Endothelial cell of umbilical vein (primary cell): ENCODE results near the gene KRT8. TPM values are rescaled to one million over a fixed set of nuclear protein-coding genes. Genes with fewer than 3 reads are reported as not detected.

Source experiments
- BruUV-seq: library from RNA; stranded (reverse); fragments of 400-500 nt; replicated peaks from 2 replicates; lab custom pipeline; 2021; lab: Mats Ljungman, UMichigan
- CTCF ChIA-PET: fragments of 300-600, 350-600 bp; sonication (Branson Sonifier 250); formaldehyde crosslinking; loops from one replicate; lab custom pipeline; 2021; ENCODE audit warnings: antibody characterized with exemption, inconsistent platforms; lab: Charles Lee
- POLR2A ChIA-PET: fragments of 300-600, 350-600 bp; sonication (Branson Sonifier 250); formaldehyde crosslinking; loops from one replicate; lab custom pipeline; 2021; ENCODE audit warnings: antibody characterized with exemption, inconsistent platforms; lab: Charles Lee
- DNase-seq: peaks from one replicate; pipeline ENCODE4 v3.0.0-alpha.2; 2011; ENCODE audit warnings: low read depth, low spot score
- FAIRE-seq: peaks from 2 replicates; lab custom pipeline; 2011; peaks lifted over from hg19 to GRCh38; lab: Jason Lieb, UNC
- H2AFZ ChIP-seq: 2 replicates; pipeline ENCODE4 v1.6.0; 2012; ENCODE audit warnings: low read depth, low read length, control low read depth, inconsistent platforms
- H3K27ac ChIP-seq: 2 replicates; pipeline ENCODE4 v1.5.1; 2011; ENCODE audit warnings: low read depth, mild to moderate bottlenecking, control low read depth, low read length, moderate library complexity; ENCODE audit not compliant: insufficient read depth
- H3K27me3 ChIP-seq, 2 experiments: 2 replicates each; pipeline versions ENCODE4 v1.6.0 to v1.6.1; 2011; ENCODE audit warnings: low read length in 2 of 2, mixed read lengths in 1 of 2; ENCODE audit not compliant: control insufficient read depth in 2 of 2, insufficient read depth in 2 of 2
- H3K36me3 ChIP-seq, 2 experiments: 2 replicates in 1 of 2; 3 replicates in 1 of 2; pipeline ENCODE4 v1.5.1; 2011; ENCODE audit warnings: low read length in 2 of 2, mild to moderate bottlenecking in 1 of 2, moderate library complexity in 1 of 2; ENCODE audit not compliant: control insufficient read depth in 2 of 2, insufficient read depth in 2 of 2; ENCODE audit errors: extremely low read depth in 1 of 2
- H3K4me1 ChIP-seq: 3 replicates; pipeline ENCODE4 v1.5.1; 2011; ENCODE audit warnings: mild to moderate bottlenecking, low read length; ENCODE audit not compliant: control insufficient read depth, insufficient read depth; ENCODE audit errors: extremely low read depth
- H3K4me2 ChIP-seq: 2 replicates; pipeline ENCODE4 v1.6.1; 2011; ENCODE audit warnings: low read length, control low read depth, mixed read lengths; ENCODE audit not compliant: insufficient read depth
- H3K4me3 ChIP-seq, 3 experiments: fragments of 200-600 bp in 1 of 3; sonication (generic), shearing (Covaris generic) in 1 of 3; replicated peaks in 1 of 3; 2 replicates each; pipeline ENCODE4 v1.5.1; 2011 to 2016; ENCODE audit warnings: control low read depth in 3 of 3, low read length in 3 of 3, mild to moderate bottlenecking in 2 of 3, inconsistent platforms in 1 of 3, low read depth in 1 of 3, moderate library complexity in 1 of 3; ENCODE audit not compliant: insufficient read depth in 1 of 3
- H3K79me2 ChIP-seq: 2 replicates; pipeline ENCODE4 v1.6.0; 2012; ENCODE audit warnings: low read length, inconsistent platforms; ENCODE audit not compliant: control insufficient read depth, insufficient read depth
- H3K9ac ChIP-seq: replicated peaks from 2 replicates; pipeline ENCODE3; 2011; ENCODE audit warnings: low read length, control low read depth; ENCODE audit not compliant: insufficient read depth; ENCODE audit errors: extremely low read depth
- H3K9me1 ChIP-seq: replicated peaks from 3 replicates; pipeline ENCODE4 v1.6.0; 2011; ENCODE audit warnings: mild to moderate bottlenecking, low read length; ENCODE audit not compliant: control insufficient read depth, insufficient read depth; ENCODE audit errors: extremely low read depth
- H3K9me3 ChIP-seq: replicated peaks from 2 replicates; pipeline ENCODE4 v1.5.1; 2012; ENCODE audit warnings: low read length, inconsistent platforms; ENCODE audit not compliant: control insufficient read depth, insufficient read depth
- H4K20me1 ChIP-seq: replicated peaks from 2 replicates; pipeline ENCODE3; 2011; ENCODE audit warnings: mild to moderate bottlenecking, low read length; ENCODE audit not compliant: control insufficient read depth, insufficient read depth; ENCODE audit errors: extremely low read depth
- EZH2 ChIP-seq: IDR thresholded peaks from 2 replicates; pipeline ENCODE4 v1.6.1; 2012; ENCODE audit warnings: borderline replicate concordance, low read depth, mild to moderate bottlenecking, moderate library complexity, low read length, inconsistent platforms; ENCODE audit not compliant: severe bottlenecking
- FOS ChIP-seq: IDR thresholded peaks from 2 replicates; pipeline ENCODE4 v1.6.1; 2011; ENCODE audit warnings: mild to moderate bottlenecking, low read length, moderate library complexity, borderline replicate concordance; ENCODE audit not compliant: insufficient read depth
- GATA2 ChIP-seq: IDR thresholded peaks from 2 replicates; pipeline ENCODE4 v1.7.0; 2011; ENCODE audit warnings: low read depth, mild to moderate bottlenecking, moderate library complexity, mixed read lengths, low read length; ENCODE audit not compliant: insufficient read length, insufficient read depth
- JUN ChIP-seq: IDR thresholded peaks from 2 replicates; pipeline ENCODE4 v1.6.1; 2011; ENCODE audit warnings: borderline replicate concordance, low read depth; ENCODE audit not compliant: insufficient read length, insufficient read depth
- MYC ChIP-seq: IDR thresholded peaks from one replicate; pipeline ENCODE4 v1.6.1; 2011; ENCODE audit warnings: mild to moderate bottlenecking, low read depth, low read length
- POLR2A ChIP-seq: IDR thresholded peaks from 2 replicates; pipeline ENCODE4 v1.6.1; 2012; ENCODE audit warnings: low read depth, mild to moderate bottlenecking, control low read depth, low read length
- POLR2AphosphoS5 ChIP-seq: IDR thresholded peaks from 2 replicates; pipeline ENCODE4 v1.6.1; 2012; ENCODE audit warnings: low read depth, mild to moderate bottlenecking, control low read depth, low read length, moderate library complexity; ENCODE audit not compliant: insufficient read depth
- dilution Hi-C: fragments of 300-500 bp; cut with MboI; formaldehyde crosslinking; loops from one replicate; pipeline ENCODE4 v1.15.0; 2019; ENCODE audit warnings: low sequenced_read_pairs; ENCODE audit not compliant: extremely low pct_ligation_motif_present
- intact Hi-C: fragments of 100-400 bp; cut with micrococcal nuclease; formaldehyde crosslinking; loops from one replicate; pipeline ENCODE4 v1.10.0; 2022
- polyA plus RNA-seq, 4 experiments: library from polyadenylated mRNA; depleted of rRNA in 3 of 4; stranded (reverse) in 3 of 4; unstranded in 1 of 4; fragments of >200 nt; gene quantifications; 2 replicates each; pipeline versions ENCODE4 v1.2.1 to v1.2.3, GENCODE V29; 2011 to 2012; ENCODE audit warnings: missing spikeins in 1 of 4
- total RNA-seq: library from RNA; stranded (reverse); gene quantifications from 2 replicates; pipeline ENCODE4 v1.2.3, GENCODE V29; 2021
- TF ChIP-seq, protein P1 (sequence below): IDR thresholded peaks from 2 replicates; pipeline ENCODE4 v1.6.1; 2011; ENCODE audit not compliant: insufficient read depth, insufficient read length

KRT8 gene
- total and polyA plus RNA-seq, 2 donors (not counting 3 experiments of a cell fraction or from before 2014, with no cell fraction given), result 23.5 to 31.7 TPM

- BruUV-seq, result no TSS peak
- CTCF ChIA-PET, result interaction anchor here (0.9 to 2.7 kb wide), 12 partner anchors 10 to 83 kb away, joined by 3 to 14 read pairs (median 4); no protein-coding TSS in a partner anchor
- POLR2A ChIA-PET, result interaction anchor here (0.8 kb wide), 1 partner anchor 14 kb away, joined by 4 read pairs; no protein-coding TSS in a partner anchor
- Histone ChIP-seq H3K27me3 (no peaks in the 10 kb centered on the region), H3K9ac (no peak overlapping the region), H3K4me3 (no peak overlapping the region), H3K4me1 (peaks cover 7% of the 10 kb centered on the region), H3K27ac (no peak overlapping the region), H3K79me2 (no peaks in the 10 kb centered on the region), H3K36me3 (no peaks in the 10 kb centered on the region), H4K20me1 (no peaks in the 10 kb centered on the region), H2AFZ (no peak overlapping the region), H3K9me1 (no peaks in the 10 kb centered on the region), H3K9me3 (no peaks in the 10 kb centered on the region), H3K4me2 (no peak overlapping the region)
- intact Hi-C loops, result no loop called here
- FAIRE-seq (peak; percentile 28), DNase-seq (no peak)
- TF ChIP-seq POLR2A, result no peak
- no peak for TF ChIP-seq POLR2AphosphoS5
- no peak for TF ChIP-seq EZH2
- TF ChIP-seq GATA2, result no peak
- TF ChIP-seq JUN, result no peak
- no peak for TF ChIP-seq FOS
- TF ChIP-seq MYC, result no peak
- TF ChIP-seq, protein P1, sequence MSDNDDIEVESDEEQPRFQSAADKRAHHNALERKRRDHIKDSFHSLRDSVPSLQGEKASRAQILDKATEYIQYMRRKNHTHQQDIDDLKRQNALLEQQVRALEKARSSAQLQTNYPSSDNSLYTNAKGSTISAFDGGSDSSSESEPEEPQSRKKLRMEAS, result no peak
- dilution Hi-C loops, result no loop called here
These were observed 4.9 kb upstream of the KRT8 start for GRCh38 chr12:52909796-52910195.

DNA sequence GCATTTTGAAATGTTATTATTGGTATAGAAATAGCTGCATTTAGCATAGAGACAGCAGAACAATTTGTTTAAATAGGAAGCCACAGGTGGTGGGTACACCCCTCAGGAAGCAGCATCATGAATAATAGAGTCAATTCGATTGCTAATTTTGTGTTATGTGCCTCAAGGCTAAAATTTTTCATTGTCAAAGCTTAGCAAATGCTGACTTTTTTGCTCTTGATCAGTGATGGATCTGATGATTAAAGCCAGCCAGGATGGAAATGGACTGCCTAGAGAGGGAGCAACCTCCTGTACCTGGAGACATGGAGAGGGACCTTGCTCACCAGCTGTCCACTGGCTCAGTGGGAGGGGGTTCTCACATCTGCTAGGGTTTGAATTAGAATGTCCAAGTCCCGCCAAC, 4.5 kb upstream of the KRT8 start:
- peaks cover 7% of the 10 kb centered on the region for H3K4me1 ChIP-seq
- ChIA-PET POLR2A (interaction anchor here (0.8 kb wide), 1 partner anchor 14 kb away, joined by 4 read pairs; no protein-coding TSS in a partner anchor), CTCF (interaction anchor here (0.9 to 2.7 kb wide), 12 partner anchors 10 to 84 kb away, joined by 3 to 14 read pairs (median 4); no protein-coding TSS in a partner anchor)
- H3K9me1 ChIP-seq, result no peaks in the 10 kb centered on the region
- TF ChIP-seq JUN (no peak), POLR2A (no peak)
- FAIRE-seq, result no peak
- H3K27me3 ChIP-seq, result no peaks in the 10 kb centered on the region
- H2AFZ ChIP-seq, result no peak overlapping the region
- no peak overlapping the region for H3K27ac ChIP-seq
- no TSS peak for BruUV-seq
- no peaks in the 10 kb centered on the region for H3K79me2 ChIP-seq
- H3K9ac ChIP-seq, result no peak overlapping the region
- no peaks in the 10 kb centered on the region for H3K36me3 ChIP-seq
- dilution Hi-C loops, result no loop called here
- no peak for DNase-seq
- no peak overlapping the region for H3K4me2 ChIP-seq
- no peaks in the 10 kb centered on the region for H3K9me3 ChIP-seq
- H3K4me3 ChIP-seq, result no peak overlapping the region
- no peaks in the 10 kb centered on the region for H4K20me1 ChIP-seq
- intact Hi-C loops, result no loop called here
